ENCODE data around the gene IMMT. TPM values are rescaled to one million over a fixed set of nuclear protein-coding genes. Genes with fewer than 3 reads are reported as not detected.

IMMT gene
- total and polyA plus RNA-seq, 2 of the 8 experiments (the other 6 are each of a cell fraction or from before 2014, with no cell fraction given) = 37.7 to 103 TPM

DNA sequence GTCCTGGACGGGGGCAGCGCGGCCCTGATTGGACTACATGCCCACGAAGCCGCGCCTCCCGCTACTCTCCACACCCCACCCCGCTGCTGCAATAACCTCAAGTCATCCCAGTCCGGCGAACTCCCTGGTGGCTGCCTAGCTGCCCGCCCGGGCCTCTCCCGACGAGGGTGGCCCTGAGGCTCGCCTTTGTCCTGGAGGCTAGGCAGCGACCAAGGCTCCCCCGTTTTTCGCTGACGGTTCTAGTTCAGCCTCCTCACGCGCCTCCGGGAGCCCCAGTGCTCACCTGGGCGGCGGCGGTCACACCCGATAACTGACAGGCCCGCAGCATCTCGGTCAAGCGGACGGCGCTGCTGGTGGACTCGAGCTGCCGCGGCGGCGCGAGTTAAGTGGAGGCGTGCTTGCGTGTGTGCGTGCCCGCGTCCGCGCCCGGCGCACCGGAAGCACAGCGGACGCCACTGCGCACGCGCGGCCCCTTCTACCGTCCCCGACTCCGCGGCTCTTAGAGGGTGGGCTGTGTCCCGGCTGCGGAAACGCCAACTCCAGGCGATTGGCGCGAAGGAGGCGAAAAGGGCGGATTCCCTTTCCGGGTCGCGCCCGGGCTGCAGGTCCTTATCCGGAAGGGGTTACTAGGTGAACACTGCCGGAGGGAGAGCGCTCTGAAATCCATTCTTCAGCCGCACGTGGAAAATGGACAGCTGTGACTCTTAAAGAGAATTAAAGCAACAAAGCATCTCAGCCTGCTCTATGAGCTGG, at the start of gene IMMT (continued):
- TF ChIP-seq, protein P1, sequence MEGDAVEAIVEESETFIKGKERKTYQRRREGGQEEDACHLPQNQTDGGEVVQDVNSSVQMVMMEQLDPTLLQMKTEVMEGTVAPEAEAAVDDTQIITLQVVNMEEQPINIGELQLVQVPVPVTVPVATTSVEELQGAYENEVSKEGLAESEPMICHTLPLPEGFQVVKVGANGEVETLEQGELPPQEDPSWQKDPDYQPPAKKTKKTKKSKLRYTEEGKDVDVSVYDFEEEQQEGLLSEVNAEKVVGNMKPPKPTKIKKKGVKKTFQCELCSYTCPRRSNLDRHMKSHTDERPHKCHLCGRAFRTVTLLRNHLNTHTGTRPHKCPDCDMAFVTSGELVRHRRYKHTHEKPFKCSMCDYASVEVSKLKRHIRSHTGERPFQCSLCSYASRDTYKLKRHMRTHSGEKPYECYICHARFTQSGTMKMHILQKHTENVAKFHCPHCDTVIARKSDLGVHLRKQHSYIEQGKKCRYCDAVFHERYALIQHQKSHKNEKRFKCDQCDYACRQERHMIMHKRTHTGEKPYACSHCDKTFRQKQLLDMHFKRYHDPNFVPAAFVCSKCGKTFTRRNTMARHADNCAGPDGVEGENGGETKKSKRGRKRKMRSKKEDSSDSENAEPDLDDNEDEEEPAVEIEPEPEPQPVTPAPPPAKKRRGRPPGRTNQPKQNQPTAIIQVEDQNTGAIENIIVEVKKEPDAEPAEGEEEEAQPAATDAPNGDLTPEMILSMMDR (IDR thresholded peaks at IDR 0.05; ENCODE audit: control extremely low read depth in 1 of 3, insufficient read depth in 1 of 3, low read depth in 1 of 3, low read length in 3 of 3) = no peak
- TF ChIP-seq EZH2 (IDR thresholded peaks at IDR 0.05; ENCODE audit: low read depth, low read length, severe bottlenecking) (no peak), TCF12 (IDR thresholded peaks at IDR 0.05; ENCODE audit: low read depth, low read length) (no peak), JUN (IDR thresholded peaks at IDR 0.05; ENCODE audit: low read depth, low read length) (no peak), RFX5 (IDR thresholded peaks at IDR 0.05; ENCODE audit: borderline replicate concordance, low read depth, low read length) (no peak), TBP (IDR thresholded peaks at IDR 0.05; ENCODE audit: low read depth, low read length) (peak; percentile 42; the same call in 1 of the 2 replicates), ASH2L (IDR thresholded peaks at IDR 0.05; ENCODE audit: low read length) (peak; percentile 90)
- TF ChIP-seq, protein P2, sequence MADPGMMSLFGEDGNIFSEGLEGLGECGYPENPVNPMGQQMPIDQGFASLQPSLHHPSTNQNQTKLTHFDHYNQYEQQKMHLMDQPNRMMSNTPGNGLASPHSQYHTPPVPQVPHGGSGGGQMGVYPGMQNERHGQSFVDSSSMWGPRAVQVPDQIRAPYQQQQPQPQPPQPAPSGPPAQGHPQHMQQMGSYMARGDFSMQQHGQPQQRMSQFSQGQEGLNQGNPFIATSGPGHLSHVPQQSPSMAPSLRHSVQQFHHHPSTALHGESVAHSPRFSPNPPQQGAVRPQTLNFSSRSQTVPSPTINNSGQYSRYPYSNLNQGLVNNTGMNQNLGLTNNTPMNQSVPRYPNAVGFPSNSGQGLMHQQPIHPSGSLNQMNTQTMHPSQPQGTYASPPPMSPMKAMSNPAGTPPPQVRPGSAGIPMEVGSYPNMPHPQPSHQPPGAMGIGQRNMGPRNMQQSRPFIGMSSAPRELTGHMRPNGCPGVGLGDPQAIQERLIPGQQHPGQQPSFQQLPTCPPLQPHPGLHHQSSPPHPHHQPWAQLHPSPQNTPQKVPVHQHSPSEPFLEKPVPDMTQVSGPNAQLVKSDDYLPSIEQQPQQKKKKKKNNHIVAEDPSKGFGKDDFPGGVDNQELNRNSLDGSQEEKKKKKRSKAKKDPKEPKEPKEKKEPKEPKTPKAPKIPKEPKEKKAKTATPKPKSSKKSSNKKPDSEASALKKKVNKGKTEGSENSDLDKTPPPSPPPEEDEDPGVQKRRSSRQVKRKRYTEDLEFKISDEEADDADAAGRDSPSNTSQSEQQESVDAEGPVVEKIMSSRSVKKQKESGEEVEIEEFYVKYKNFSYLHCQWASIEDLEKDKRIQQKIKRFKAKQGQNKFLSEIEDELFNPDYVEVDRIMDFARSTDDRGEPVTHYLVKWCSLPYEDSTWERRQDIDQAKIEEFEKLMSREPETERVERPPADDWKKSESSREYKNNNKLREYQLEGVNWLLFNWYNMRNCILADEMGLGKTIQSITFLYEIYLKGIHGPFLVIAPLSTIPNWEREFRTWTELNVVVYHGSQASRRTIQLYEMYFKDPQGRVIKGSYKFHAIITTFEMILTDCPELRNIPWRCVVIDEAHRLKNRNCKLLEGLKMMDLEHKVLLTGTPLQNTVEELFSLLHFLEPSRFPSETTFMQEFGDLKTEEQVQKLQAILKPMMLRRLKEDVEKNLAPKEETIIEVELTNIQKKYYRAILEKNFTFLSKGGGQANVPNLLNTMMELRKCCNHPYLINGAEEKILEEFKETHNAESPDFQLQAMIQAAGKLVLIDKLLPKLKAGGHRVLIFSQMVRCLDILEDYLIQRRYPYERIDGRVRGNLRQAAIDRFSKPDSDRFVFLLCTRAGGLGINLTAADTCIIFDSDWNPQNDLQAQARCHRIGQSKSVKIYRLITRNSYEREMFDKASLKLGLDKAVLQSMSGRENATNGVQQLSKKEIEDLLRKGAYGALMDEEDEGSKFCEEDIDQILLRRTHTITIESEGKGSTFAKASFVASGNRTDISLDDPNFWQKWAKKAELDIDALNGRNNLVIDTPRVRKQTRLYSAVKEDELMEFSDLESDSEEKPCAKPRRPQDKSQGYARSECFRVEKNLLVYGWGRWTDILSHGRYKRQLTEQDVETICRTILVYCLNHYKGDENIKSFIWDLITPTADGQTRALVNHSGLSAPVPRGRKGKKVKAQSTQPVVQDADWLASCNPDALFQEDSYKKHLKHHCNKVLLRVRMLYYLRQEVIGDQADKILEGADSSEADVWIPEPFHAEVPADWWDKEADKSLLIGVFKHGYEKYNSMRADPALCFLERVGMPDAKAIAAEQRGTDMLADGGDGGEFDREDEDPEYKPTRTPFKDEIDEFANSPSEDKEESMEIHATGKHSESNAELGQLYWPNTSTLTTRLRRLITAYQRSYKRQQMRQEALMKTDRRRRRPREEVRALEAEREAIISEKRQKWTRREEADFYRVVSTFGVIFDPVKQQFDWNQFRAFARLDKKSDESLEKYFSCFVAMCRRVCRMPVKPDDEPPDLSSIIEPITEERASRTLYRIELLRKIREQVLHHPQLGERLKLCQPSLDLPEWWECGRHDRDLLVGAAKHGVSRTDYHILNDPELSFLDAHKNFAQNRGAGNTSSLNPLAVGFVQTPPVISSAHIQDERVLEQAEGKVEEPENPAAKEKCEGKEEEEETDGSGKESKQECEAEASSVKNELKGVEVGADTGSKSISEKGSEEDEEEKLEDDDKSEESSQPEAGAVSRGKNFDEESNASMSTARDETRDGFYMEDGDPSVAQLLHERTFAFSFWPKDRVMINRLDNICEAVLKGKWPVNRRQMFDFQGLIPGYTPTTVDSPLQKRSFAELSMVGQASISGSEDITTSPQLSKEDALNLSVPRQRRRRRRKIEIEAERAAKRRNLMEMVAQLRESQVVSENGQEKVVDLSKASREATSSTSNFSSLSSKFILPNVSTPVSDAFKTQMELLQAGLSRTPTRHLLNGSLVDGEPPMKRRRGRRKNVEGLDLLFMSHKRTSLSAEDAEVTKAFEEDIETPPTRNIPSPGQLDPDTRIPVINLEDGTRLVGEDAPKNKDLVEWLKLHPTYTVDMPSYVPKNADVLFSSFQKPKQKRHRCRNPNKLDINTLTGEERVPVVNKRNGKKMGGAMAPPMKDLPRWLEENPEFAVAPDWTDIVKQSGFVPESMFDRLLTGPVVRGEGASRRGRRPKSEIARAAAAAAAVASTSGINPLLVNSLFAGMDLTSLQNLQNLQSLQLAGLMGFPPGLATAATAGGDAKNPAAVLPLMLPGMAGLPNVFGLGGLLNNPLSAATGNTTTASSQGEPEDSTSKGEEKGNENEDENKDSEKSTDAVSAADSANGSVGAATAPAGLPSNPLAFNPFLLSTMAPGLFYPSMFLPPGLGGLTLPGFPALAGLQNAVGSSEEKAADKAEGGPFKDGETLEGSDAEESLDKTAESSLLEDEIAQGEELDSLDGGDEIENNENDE (IDR thresholded peaks at IDR 0.05; ENCODE audit: insufficient replicate concordance, low read length) = no peak

Data from H1 (cell line).